Measurements from ENCODE around the gene SRD5A2.

SRD5A2 gene

GRCh38 chr2:31578316-31578715 is 2.4 kb downstream of the SRD5A2 start:
- no peak for TF ChIP-seq CTCF (IDR thresholded peaks at IDR 0.05; ENCODE audit: borderline replicate concordance, insufficient read depth, low read depth, low read length)

DNA sequence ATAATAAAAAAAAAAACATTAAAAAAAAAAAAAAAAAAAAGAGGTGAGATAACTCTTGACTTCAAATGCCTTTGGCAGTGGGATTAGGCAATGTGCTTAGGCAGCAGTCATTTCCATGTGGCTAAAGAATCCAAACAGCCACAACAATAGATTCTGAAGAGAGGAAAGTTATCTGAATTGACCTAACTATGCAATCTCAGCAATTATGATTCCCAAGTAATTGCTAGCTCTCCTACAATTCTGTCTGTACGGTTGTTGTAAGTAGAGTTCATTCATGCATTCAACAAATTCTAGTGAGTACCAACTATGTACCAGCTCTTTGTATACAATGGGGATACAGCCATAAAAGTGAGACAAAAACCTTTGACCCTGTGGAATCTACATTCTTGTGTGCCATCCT is 3.6 kb downstream of the SRD5A2 start:
- no peak for TF ChIP-seq CTCF (IDR thresholded peaks at IDR 0.05; ENCODE audit: borderline replicate concordance, insufficient read depth, low read depth, low read length)

More at GRCh38 chr2:31578316-31578715, 2.4 kb downstream of the SRD5A2 start:
- H3K4me3 ChIP-seq (ENCODE audit: low read depth, low read length): no peak overlapping the region

GRCh38 chr2:31568585-31569201 is 12.0 kb downstream of the SRD5A2 start:
- no peak for TF ChIP-seq CTCF (IDR thresholded peaks at IDR 0.05; ENCODE audit: borderline replicate concordance, insufficient read depth, low read depth, low read length)
- H3K4me3 ChIP-seq (ENCODE audit: low read depth, low read length): no peak overlapping the region

More for the DNA sequence above, 3.6 kb downstream of the SRD5A2 start:
- H3K4me3 ChIP-seq (ENCODE audit: low read depth, low read length): no peak overlapping the region

- H3K4me3 ChIP-seq (ENCODE audit: low read depth, low read length): no peak overlapping the region
- TF ChIP-seq CTCF (IDR thresholded peaks at IDR 0.05; ENCODE audit: borderline replicate concordance, insufficient read depth, low read depth, low read length): no peak
Measured at GRCh38 chr2:31567679-31568078, 13.1 kb downstream of the SRD5A2 start.

DNA sequence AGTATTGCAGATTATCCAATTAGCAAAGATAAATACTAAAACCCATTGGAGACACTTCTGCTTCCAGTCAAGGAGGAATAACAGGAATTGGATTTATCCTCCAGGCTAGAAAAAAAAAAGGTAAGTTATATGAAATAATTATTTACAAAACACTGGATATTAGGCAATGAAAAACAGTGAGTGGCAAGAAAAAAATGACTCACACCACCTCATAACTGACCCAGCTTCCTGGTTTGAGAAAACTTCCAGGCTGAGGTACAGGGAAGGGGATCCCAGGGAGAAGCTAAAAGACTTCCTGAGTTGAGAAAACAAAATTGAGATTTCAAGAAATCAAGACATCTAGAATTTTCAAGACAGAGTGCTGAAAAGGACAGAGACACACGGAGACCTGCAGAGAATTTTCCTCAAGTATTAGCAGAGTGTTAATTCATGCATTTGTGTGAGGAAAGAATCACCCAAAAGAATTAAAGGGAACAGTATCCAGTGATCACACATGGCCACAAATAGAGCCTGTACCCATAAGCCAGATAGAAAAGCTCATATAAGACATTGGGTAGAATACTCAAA is 17.4 kb downstream of the SRD5A2 start:
- TF ChIP-seq CTCF (IDR thresholded peaks at IDR 0.05; ENCODE audit: borderline replicate concordance, insufficient read depth, low read depth, low read length): no peak
- H3K4me3 ChIP-seq (ENCODE audit: low read depth, low read length): no peak overlapping the region

- no peak for TF ChIP-seq CTCF (IDR thresholded peaks at IDR 0.05; ENCODE audit: borderline replicate concordance, insufficient read depth, low read depth, low read length)
- no peak overlapping the region for H3K4me3 ChIP-seq (ENCODE audit: low read depth, low read length)
Measured at GRCh38 chr2:31561823-31562222, 18.9 kb downstream of the SRD5A2 start.
